Natural killer cell (primary cell): ENCODE measurements around the gene CPA1. TPM values are rescaled to one million over a fixed set of nuclear protein-coding genes. Genes with fewer than 3 reads are reported as not detected.

Experiments
- ATAC-seq, 3 donors: fragments of 150-1000 bp in 2 of 3; fragments of 200-7000 bp in 1 of 3; cut with Tn5 transposase; 1 replicate in 1 of 3; 2 replicates in 2 of 3; pipeline ENCODE4 v1.10.0; 2021; ENCODE audit warnings: mild to moderate bottlenecking in 2 of 3, moderate library complexity in 2 of 3
- DNase-seq, 2 donors: peaks; one replicate each; pipeline versions ENCODE4 v3.0.0 to v3.0.0-alpha.2; 2013 to 2021; ENCODE audit warnings: mixed read lengths in 1 of 2
- H3K27ac ChIP-seq: one replicate; pipeline ENCODE4 v1.5.1; 2013; ENCODE audit warnings: mild to moderate bottlenecking, low read length
- H3K27me3 ChIP-seq: one replicate; pipeline ENCODE4 v1.6.1; 2013; ENCODE audit warnings: low read length; ENCODE audit not compliant: control insufficient read depth, insufficient read depth
- H3K36me3 ChIP-seq: one replicate; pipeline ENCODE4 v1.6.1; 2013; ENCODE audit warnings: low read length; ENCODE audit not compliant: control insufficient read depth, insufficient read depth
- H3K4me1 ChIP-seq: one replicate; pipeline ENCODE4 v1.6.1; 2013; ENCODE audit warnings: low read length; ENCODE audit not compliant: control insufficient read depth, insufficient read depth
- H3K4me3 ChIP-seq: one replicate; pipeline ENCODE4 v1.5.1; 2013; ENCODE audit warnings: low read length
- H3K9me3 ChIP-seq: one replicate; pipeline ENCODE4 v1.6.1; 2013; ENCODE audit warnings: low read length; ENCODE audit not compliant: control insufficient read depth, insufficient read depth
- H3K27ac Mint-ChIP-seq, 2 donors: one replicate each; pipeline ENCODE4 v1.8.0; 2022; ENCODE audit warnings: mild to moderate bottlenecking in 2 of 2, mixed read lengths in 2 of 2, moderate library complexity in 1 of 2
- H3K27me3 Mint-ChIP-seq, 2 donors: one replicate each; pipeline ENCODE4 v1.8.0; 2022; ENCODE audit warnings: low read depth in 2 of 2, mixed read lengths in 2 of 2
- H3K36me3 Mint-ChIP-seq: one replicate; pipeline ENCODE4 v1.8.0; 2022; ENCODE audit warnings: mixed read lengths
- H3K4me1 Mint-ChIP-seq, 2 donors: one replicate each; pipeline ENCODE4 v1.8.0; 2022; ENCODE audit warnings: mixed read lengths in 2 of 2
- H3K4me3 Mint-ChIP-seq: one replicate; pipeline ENCODE4 v1.8.0; 2022; ENCODE audit warnings: mild to moderate bottlenecking, moderate library complexity, mixed read lengths
- H3K9me3 Mint-ChIP-seq, 2 donors: one replicate each; pipeline ENCODE4 v1.8.0; 2022; ENCODE audit warnings: mixed read lengths in 2 of 2
- WGBS: methylation state at CpG from one replicate; pipeline ENCODE4 v1.1.7; 2013; ENCODE audit warnings: missing lambda C conversion rate; ENCODE audit not compliant: insufficient coverage; 5-methylcytosine and 5-hydroxymethylcytosine counted together
- intact Hi-C: fragments of 100-400 bp; cut with micrococcal nuclease; formaldehyde crosslinking; loops from one replicate; pipeline ENCODE4 v1.14.2; 2022
- total RNA-seq, 4 donors: library from RNA; stranded (reverse); fragments of 120-200 nt in 1 of 4; gene quantifications; one replicate each; pipeline versions ENCODE4 v1.2.3 to v1.2.4, GENCODE V29; 2013 to 2022
- TF ChIP-seq, protein P1 (sequence below): fragments of 200-600 bp; IDR thresholded peaks from one replicate; pipeline ENCODE4 v1.8.0; 2022; ENCODE audit warnings: antibody characterized with exemption

Gene CPA1
- total RNA-seq, 3 donors from 2014 or later (not counting 1 experiment from before 2014, with no cell fraction given): not detected

- DNase-seq (no peak), ATAC-seq (no peak)
- TF ChIP-seq, protein P1, sequence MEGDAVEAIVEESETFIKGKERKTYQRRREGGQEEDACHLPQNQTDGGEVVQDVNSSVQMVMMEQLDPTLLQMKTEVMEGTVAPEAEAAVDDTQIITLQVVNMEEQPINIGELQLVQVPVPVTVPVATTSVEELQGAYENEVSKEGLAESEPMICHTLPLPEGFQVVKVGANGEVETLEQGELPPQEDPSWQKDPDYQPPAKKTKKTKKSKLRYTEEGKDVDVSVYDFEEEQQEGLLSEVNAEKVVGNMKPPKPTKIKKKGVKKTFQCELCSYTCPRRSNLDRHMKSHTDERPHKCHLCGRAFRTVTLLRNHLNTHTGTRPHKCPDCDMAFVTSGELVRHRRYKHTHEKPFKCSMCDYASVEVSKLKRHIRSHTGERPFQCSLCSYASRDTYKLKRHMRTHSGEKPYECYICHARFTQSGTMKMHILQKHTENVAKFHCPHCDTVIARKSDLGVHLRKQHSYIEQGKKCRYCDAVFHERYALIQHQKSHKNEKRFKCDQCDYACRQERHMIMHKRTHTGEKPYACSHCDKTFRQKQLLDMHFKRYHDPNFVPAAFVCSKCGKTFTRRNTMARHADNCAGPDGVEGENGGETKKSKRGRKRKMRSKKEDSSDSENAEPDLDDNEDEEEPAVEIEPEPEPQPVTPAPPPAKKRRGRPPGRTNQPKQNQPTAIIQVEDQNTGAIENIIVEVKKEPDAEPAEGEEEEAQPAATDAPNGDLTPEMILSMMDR: no peak
- Histone ChIP-seq H3K4me3 (no peak overlapping the region), H3K27me3 (no peaks in the 10 kb centered on the region), H3K27ac (no peak overlapping the region), H3K36me3 (no peaks in the 10 kb centered on the region), H3K4me1 (no peaks in the 10 kb centered on the region), H3K9me3 (no peaks in the 10 kb centered on the region)
- peaks cover 0 to 4% of the 10 kb centered on the region in 2 donors for H3K27me3 Mint-ChIP-seq
- H3K36me3 Mint-ChIP-seq: no peaks in the 10 kb centered on the region
- WGBS: 91% methylated on average over 20 of the region's 20 CpGs
- H3K4me1 Mint-ChIP-seq: no peaks in the 10 kb centered on the region
- intact Hi-C loops: no loop called here
- H3K27ac Mint-ChIP-seq: no peak overlapping the region
- no peak overlapping the region for H3K4me3 Mint-ChIP-seq
- no peaks in the 10 kb centered on the region for H3K9me3 Mint-ChIP-seq
Measured at GRCh38 chr7:130352194-130353074, 27.9 kb upstream of the CPA1 start.

GRCh38 chr7:130353196-130353595 lies 27.1 kb upstream of the CPA1 start:
- H3K4me3 ChIP-seq: no peak overlapping the region
- H3K4me1 ChIP-seq: no peaks in the 10 kb centered on the region
- H3K9me3 ChIP-seq: no peaks in the 10 kb centered on the region
- WGBS: 93% methylated on average over 7 of the region's 7 CpGs
- no peaks in the 10 kb centered on the region for H3K4me1 Mint-ChIP-seq
- TF ChIP-seq, protein P1: no peak
- no peaks in the 10 kb centered on the region for H3K36me3 Mint-ChIP-seq
- H3K27ac Mint-ChIP-seq: no peak overlapping the region
- no peaks in the 10 kb centered on the region for H3K36me3 ChIP-seq
- intact Hi-C loops: no loop called here
- peaks cover 0 to 4% of the 10 kb centered on the region in 2 donors for H3K27me3 Mint-ChIP-seq
- no peaks in the 10 kb centered on the region for H3K27me3 ChIP-seq
- no peak for DNase-seq
- ATAC-seq: no peak
- H3K27ac ChIP-seq: no peak overlapping the region
- H3K4me3 Mint-ChIP-seq: no peak overlapping the region
- no peaks in the 10 kb centered on the region for H3K9me3 Mint-ChIP-seq

- Histone ChIP-seq H3K27me3 (no peaks in the 10 kb centered on the region), H3K9me3 (peaks cover 7% of the 10 kb centered on the region), H3K36me3 (no peaks in the 10 kb centered on the region), H3K4me3 (no peak overlapping the region), H3K27ac (no peak overlapping the region), H3K4me1 (no peaks in the 10 kb centered on the region)
- 76% methylated on average over 9 of the region's 9 CpGs for WGBS
- H3K27ac Mint-ChIP-seq: no peak overlapping the region
- H3K9me3 Mint-ChIP-seq: peaks cover 0 to 7% of the 10 kb centered on the region in 2 donors
- H3K4me1 Mint-ChIP-seq: no peaks in the 10 kb centered on the region
- H3K4me3 Mint-ChIP-seq: no peak overlapping the region
- ATAC-seq (no peak), DNase-seq (no peak)
- TF ChIP-seq, protein P1: no peak
- H3K36me3 Mint-ChIP-seq: no peaks in the 10 kb centered on the region
- H3K27me3 Mint-ChIP-seq: peaks cover 0 to 4% of the 10 kb centered on the region in 2 donors
- intact Hi-C loops: loop anchor here (5.0 kb wide), 1 partner anchor 51 kb away; no protein-coding TSS in a partner anchor
Measured at GRCh38 chr7:130356121-130356875, 24.0 kb upstream of the CPA1 start.
